Psoas muscle (tissue), 8 donors: ENCODE measurements around the gene PDE8B. TPM values are rescaled to one million over a fixed set of nuclear protein-coding genes. Genes with fewer than 3 reads are reported as not detected.

Experiments
- ATAC-seq, 4 donors: fragments of 200-7000 bp; cut with Tn5 transposase; one replicate each; pipeline ENCODE4 v1.9.1; 2020; ENCODE audit warnings: moderate library complexity in 3 of 4, mild to moderate bottlenecking in 2 of 4
- DNase-seq, 2 donors: peaks; one replicate each; pipeline ENCODE4 v3.0.0-alpha.2; 2020
- H3K27ac ChIP-seq: fragments of 200-600 bp; one replicate; pipeline ENCODE4 v1.8.0; 2022
- H3K27me3 ChIP-seq, 3 donors: fragments of 200-600 bp in 1 of 3; one replicate each; pipeline versions ENCODE4 v1.6.1 to v1.8.0; 2013 to 2022; ENCODE audit warnings: low read length in 2 of 3, mild to moderate bottlenecking in 2 of 3, moderate library complexity in 1 of 3; ENCODE audit not compliant: insufficient read depth in 3 of 3
- H3K36me3 ChIP-seq, 2 donors: fragments of 200-600 bp in 1 of 2; one replicate each; pipeline versions ENCODE4 v1.6.1 to v1.8.0; 2013 to 2022; ENCODE audit warnings: low read depth in 1 of 2, mild to moderate bottlenecking in 1 of 2, moderate library complexity in 1 of 2; ENCODE audit not compliant: insufficient read depth in 1 of 2
- H3K4me1 ChIP-seq: fragments of 200-600 bp; one replicate; pipeline ENCODE4 v1.8.0; 2022
- H3K4me3 ChIP-seq: fragments of 200-600 bp; one replicate; pipeline ENCODE4 v1.8.0; 2022; ENCODE audit warnings: mild to moderate bottlenecking
- H3K9me3 ChIP-seq: fragments of 200-600 bp; one replicate; pipeline ENCODE4 v1.8.0; 2022
- WGBS, 3 donors: extraction: QIAGEN DNeasy Blood & Tissue Kit; methylation state at CpG; one replicate each; pipeline versions ENCODE4 v1.1.6 to v1.1.7; 2013; 5-methylcytosine and 5-hydroxymethylcytosine counted together
- intact Hi-C, 2 donors: fragments of 100-400 bp; cut with DNase I; formaldehyde crosslinking; loops; one replicate each; pipeline versions ENCODE4 v1.11.0 to v1.14.2; 2022
- polyA plus RNA-seq, 3 donors: library from polyadenylated mRNA; stranded (reverse); fragments of 200-250 nt; gene quantifications; one replicate each; pipeline ENCODE4 v1.2.3, GENCODE V29; 2013
- total RNA-seq, 4 donors: library from RNA; stranded (reverse); fragmentation: NEBNext Ultra II Directional in 2 of 4; extraction: Animal tissue kit (Norgen Biotek cat#: 25700) in 2 of 4; gene quantifications; one replicate each; pipeline versions ENCODE4 v1.2.1 to v1.2.4, GENCODE V29; 2021 to 2023
- TF ChIP-seq, protein P1 (sequence below): fragments of 200-600 bp; IDR thresholded peaks from one replicate; pipeline ENCODE4 v1.8.0; 2022; ENCODE audit warnings: antibody characterized with exemption
- donor health status: healthy with polysubstance abuse.
- donor health status: DM: no; HTN: no; CAD: no; lungs with moderate emphysema.
- donor health status: Bipolar disorder and iron deficiency.
- donor health status: healthy.
- donor health status: DM: yes; HTN: yes; CAD: no.
- donor health status: DM: no; HTN: no; CAD: no.
- donor health status: DM: no; HTN: no; CAD: no.
- donor health status: DM: yes; HTN: yes; CAD: no.

The PDE8B gene
- total and polyA plus RNA-seq, 7 donors, result 0.12 to 2.9 (median 0.46) TPM

DNA sequence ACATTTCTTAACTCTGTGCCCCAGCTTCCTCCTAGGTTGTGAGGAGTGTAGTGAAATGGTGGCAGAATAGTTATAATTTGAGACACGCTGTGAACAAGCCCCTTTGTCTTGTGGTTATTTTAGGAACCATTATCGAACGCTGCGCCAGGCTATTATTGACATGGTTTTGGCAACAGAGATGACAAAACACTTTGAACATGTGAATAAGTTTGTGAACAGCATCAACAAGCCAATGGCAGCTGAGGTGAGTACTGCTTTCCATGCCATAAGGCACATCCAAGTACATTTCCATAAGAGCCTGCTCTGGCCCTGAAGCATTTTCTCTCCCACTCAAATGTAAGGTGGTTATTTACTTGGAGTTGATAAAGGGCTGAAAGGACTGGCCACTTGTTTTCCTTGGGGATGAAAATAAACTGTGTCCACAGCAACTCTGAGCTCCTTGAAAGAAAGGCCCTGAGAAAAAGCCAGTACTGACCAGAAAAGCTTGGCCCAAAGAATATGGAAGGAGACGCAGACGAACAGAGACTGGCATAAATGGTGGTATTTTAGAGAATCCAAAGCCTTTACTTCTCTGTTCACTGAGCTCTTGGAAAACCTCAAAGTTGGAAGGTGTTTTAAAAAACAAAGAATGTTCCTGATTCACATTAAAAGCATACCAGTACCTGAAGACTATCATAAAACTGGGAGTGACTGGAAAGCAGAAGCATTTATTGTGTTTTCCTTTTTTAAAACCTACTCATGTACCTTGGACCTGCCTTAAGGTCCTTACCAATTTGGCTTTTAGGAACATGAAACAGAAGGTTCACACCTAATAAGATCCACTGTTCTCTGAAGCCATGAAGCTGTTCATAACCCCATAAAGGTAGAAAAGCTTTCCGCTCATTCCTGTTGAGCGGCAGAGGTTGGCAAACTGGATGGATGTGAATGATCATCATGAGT lies 209.4 kb downstream of the PDE8B start:
- DNase-seq (no peak), ATAC-seq (no peak)
- WGBS, 3 donors, result 83 to 90% (median 88%) methylated on average over 8 of the region's 8 CpGs
- Histone ChIP-seq H3K36me3 (peaks cover 0 to 2% of the 10 kb centered on the region in 2 donors), H3K27me3 (peaks cover 0 to 9% (median 4%) of the 10 kb centered on the region in 3 donors), H3K9me3 (no peaks in the 10 kb centered on the region), H3K4me3 (no peak overlapping the region), H3K4me1 (no peaks in the 10 kb centered on the region), H3K27ac (no peak overlapping the region)
- intact Hi-C loops, result no loop called here
- TF ChIP-seq, protein P1, sequence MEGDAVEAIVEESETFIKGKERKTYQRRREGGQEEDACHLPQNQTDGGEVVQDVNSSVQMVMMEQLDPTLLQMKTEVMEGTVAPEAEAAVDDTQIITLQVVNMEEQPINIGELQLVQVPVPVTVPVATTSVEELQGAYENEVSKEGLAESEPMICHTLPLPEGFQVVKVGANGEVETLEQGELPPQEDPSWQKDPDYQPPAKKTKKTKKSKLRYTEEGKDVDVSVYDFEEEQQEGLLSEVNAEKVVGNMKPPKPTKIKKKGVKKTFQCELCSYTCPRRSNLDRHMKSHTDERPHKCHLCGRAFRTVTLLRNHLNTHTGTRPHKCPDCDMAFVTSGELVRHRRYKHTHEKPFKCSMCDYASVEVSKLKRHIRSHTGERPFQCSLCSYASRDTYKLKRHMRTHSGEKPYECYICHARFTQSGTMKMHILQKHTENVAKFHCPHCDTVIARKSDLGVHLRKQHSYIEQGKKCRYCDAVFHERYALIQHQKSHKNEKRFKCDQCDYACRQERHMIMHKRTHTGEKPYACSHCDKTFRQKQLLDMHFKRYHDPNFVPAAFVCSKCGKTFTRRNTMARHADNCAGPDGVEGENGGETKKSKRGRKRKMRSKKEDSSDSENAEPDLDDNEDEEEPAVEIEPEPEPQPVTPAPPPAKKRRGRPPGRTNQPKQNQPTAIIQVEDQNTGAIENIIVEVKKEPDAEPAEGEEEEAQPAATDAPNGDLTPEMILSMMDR, result no peak

DNA sequence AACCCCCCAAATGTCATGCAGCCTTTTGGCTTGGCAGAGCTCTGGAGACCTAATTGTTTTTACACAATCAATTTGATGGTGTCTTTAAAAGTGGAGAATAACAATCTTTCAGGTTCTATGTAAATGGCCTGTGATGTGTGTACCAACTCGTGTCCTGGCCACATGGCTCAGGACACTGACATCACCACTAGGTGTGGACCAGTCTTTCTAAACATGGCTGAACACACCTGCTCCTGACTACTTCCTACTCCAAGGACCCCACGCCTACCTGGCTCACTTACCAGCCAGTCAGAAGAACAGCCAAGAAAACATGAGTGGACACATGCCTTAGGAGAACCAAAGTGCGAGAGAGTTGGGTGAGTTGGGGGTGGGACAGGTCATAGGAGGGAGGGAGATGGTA lies 210.5 kb downstream of the PDE8B start:
- H3K4me3 ChIP-seq, result no peak overlapping the region
- TF ChIP-seq, protein P1, result no peak
- ATAC-seq, result no peak
- no peaks in the 10 kb centered on the region for H3K4me1 ChIP-seq
- peaks cover 0 to 9% (median 4%) of the 10 kb centered on the region in 3 donors for H3K27me3 ChIP-seq
- DNase-seq, result no peak
- H3K9me3 ChIP-seq, result no peaks in the 10 kb centered on the region
- intact Hi-C loops, result no loop called here
- peaks cover 0 to 10% of the 10 kb centered on the region in 2 donors for H3K36me3 ChIP-seq
- no peak overlapping the region for H3K27ac ChIP-seq
- 63 to 75% (median 73%) methylated on average over 3 of the region's 3 CpGs for WGBS, 3 donors

DNA sequence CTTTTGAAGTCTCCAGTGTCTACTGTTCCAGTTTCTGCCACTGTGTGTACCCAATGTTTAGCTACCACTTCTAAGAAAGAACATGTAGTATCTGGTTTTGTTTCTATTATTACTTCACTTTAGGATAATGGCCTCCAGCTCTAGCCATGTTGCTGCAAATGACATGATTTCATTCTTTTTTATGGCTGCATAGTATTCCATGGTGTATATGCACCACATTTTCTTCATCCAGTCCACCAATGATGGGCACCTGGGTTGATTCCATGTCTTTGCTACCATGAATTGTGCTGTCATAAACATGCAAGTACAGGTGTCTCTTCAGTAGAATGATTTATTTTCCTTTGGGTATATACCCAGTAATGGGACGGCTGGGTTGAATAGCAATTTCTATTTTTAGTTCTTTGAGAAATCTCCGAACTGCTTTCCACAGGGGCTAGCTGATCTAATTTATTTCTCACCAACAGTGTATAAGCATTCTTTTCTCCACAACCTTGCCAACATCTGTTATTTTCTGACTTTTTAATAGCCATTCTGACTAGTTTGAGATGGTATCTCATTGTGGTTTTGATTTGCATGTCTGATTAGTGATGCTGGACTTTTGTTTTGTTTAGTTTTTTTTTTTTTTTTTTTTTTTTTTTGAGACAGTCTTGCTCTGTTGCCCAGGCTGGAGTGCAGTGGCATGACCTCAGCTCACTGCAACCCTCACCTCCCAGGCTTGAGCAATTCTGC lies 212.7 kb downstream of the PDE8B start:
- Histone ChIP-seq H3K4me3 (no peak overlapping the region), H3K9me3 (no peaks in the 10 kb centered on the region), H3K27ac (no peak overlapping the region), H3K27me3 (peaks cover 0 to 4% (median 0%) of the 10 kb centered on the region in 3 donors), H3K36me3 (peaks cover 4 to 25% of the 10 kb centered on the region in 2 donors), H3K4me1 (no peaks in the 10 kb centered on the region)
- WGBS, 3 donors, result 17 to 33% (median 22%) methylated on average over 2 of the region's 2 CpGs
- ATAC-seq (no peak), DNase-seq (no peak)
- TF ChIP-seq, protein P1, result no peak
- intact Hi-C loops, result no loop called here

DNA sequence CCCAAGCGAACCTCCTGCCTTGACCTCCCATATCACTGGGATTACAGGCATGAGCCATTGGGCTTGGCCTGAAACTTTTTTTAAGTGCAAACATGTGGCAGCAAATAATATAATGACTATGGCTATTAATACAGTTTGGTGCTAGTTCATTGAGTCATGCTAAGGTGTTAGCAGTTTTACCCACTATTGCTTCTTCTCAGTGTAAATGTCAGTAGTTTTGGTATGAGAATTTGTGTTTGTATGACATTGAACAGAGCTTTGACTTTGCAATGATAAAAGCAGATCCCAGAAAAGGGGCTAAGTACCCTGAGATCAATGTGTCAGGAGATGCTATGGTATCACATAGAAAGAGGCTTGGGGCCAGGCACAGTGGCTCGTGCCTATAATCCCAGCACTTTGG lies 214.4 kb downstream of the PDE8B start:
- peaks cover 7 to 35% of the 10 kb centered on the region in 2 donors for H3K36me3 ChIP-seq
- H3K9me3 ChIP-seq, result no peaks in the 10 kb centered on the region
- intact Hi-C loops, result no loop called here
- no peak for ATAC-seq
- H3K27me3 ChIP-seq, result peaks cover 0 to 1% (median 0%) of the 10 kb centered on the region in 3 donors
- DNase-seq, result no peak
- H3K4me3 ChIP-seq, result no peak overlapping the region
- no peaks in the 10 kb centered on the region for H3K4me1 ChIP-seq
- H3K27ac ChIP-seq, result no peak overlapping the region
- 68 to 75% (median 74%) methylated on average over 2 of the region's 2 CpGs for WGBS, 3 donors
- TF ChIP-seq, protein P1, result no peak
